GM12864 (cell line): Measurements from ENCODE around the gene ZFP91.

ENCODE experiments used
- DNase-seq: peaks from one replicate; pipeline ENCODE4 v3.0.0-alpha.2; 2011; ENCODE audit warnings: low read depth
- H3K4me3 ChIP-seq: 2 replicates; pipeline ENCODE4 v1.5.1; 2011; ENCODE audit warnings: mild to moderate bottlenecking, low read depth, low read length, control low read depth
- TF ChIP-seq, protein P1 (sequence below): IDR thresholded peaks from 2 replicates; pipeline ENCODE4 v1.5.1; 2011; ENCODE audit warnings: low read depth, mild to moderate bottlenecking, moderate library complexity, low read length, control low read depth, inconsistent platforms; ENCODE audit errors: missing control alignments

Gene ZFP91

DNA sequence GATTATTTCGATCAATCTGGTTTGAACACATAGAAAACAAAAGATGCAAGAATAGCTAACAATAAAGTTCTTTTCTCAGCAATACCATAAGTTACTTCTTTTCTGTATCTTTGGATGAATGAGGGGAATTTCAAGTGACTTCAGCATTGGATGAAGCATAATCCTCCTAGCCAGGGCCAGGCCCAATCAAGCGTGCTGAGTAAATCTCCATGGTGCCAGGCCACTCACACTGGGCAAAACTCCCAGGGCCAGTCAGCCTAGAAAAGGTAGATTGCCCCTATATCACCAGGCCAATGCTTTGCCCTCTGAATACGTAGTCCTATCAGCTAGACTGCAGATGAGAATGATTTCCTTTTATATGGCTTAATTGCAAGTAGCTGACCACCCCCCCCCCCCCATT lies 49.6 kb downstream of the ZFP91 start:
- no peak for DNase-seq
- TF ChIP-seq, protein P1, sequence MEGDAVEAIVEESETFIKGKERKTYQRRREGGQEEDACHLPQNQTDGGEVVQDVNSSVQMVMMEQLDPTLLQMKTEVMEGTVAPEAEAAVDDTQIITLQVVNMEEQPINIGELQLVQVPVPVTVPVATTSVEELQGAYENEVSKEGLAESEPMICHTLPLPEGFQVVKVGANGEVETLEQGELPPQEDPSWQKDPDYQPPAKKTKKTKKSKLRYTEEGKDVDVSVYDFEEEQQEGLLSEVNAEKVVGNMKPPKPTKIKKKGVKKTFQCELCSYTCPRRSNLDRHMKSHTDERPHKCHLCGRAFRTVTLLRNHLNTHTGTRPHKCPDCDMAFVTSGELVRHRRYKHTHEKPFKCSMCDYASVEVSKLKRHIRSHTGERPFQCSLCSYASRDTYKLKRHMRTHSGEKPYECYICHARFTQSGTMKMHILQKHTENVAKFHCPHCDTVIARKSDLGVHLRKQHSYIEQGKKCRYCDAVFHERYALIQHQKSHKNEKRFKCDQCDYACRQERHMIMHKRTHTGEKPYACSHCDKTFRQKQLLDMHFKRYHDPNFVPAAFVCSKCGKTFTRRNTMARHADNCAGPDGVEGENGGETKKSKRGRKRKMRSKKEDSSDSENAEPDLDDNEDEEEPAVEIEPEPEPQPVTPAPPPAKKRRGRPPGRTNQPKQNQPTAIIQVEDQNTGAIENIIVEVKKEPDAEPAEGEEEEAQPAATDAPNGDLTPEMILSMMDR: no peak
- H3K4me3 ChIP-seq: no peak overlapping the region

DNA sequence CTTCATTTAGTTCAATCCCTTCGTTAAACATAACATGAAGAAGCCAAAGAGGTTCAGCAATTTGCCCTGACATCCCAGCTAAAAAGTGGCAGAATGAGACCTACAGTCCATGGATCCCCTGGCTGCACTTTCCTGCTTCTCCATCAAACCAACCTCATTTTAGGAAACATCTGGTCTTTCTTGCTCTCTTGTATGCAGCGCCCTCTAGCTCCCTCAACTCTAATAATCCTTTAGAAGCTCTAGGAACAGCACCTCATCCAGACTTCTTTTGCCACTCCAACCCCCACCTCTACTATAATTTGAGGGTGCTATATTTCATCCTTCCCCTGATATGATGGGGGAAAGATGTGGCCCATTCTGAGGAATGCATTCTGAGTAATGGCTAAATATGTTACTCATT lies 51.0 kb downstream of the ZFP91 start:
- no peak for DNase-seq

DNA sequence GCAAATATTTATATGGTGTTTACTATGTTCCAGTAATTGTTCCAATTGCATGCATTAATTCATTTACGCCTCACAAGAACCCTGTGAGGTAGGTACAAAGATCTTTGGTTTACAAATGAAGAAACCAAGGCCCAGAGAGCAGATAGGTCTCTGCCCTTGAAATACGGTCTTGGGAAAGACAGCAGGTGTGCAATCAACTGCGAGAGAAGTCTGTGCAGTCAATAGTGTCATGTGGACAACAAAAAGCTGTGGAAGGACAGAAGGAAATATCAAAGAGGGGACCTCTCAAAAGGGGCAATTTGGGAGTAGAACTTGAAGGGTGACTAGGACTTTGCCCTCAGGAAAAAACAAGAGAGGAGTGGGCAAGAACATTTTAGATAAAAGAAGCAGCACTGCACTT lies 52.5 kb downstream of the ZFP91 start:
- DNase-seq: no peak
- TF ChIP-seq, protein P1: no peak
- no peak overlapping the region for H3K4me3 ChIP-seq

More for the DNA sequence above, 51.0 kb downstream of the ZFP91 start:
- no peak overlapping the region for H3K4me3 ChIP-seq
- TF ChIP-seq, protein P1: peak; percentile 68

DNA sequence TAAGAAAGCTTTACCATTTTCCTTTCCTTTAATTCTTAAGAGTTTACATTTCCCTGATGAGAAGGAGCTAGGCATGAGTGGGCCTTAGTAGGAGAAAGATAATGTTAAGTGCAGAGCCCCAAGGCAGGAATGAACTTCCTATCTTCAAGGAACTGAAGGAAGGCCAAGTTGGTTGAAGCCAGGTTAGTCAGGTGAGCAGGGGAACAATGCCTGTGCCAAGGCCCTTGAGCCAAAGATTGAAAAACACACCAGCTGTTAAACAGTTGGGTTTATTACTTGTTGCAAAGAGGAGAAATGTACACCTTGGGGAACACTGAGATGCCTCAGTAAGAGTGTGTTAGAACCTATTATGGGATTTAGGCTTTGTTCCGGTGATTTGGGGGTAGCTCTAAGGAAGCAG lies 53.6 kb downstream of the ZFP91 start:
- TF ChIP-seq, protein P1: no peak
- no peak for DNase-seq
- H3K4me3 ChIP-seq: no peak overlapping the region

DNA sequence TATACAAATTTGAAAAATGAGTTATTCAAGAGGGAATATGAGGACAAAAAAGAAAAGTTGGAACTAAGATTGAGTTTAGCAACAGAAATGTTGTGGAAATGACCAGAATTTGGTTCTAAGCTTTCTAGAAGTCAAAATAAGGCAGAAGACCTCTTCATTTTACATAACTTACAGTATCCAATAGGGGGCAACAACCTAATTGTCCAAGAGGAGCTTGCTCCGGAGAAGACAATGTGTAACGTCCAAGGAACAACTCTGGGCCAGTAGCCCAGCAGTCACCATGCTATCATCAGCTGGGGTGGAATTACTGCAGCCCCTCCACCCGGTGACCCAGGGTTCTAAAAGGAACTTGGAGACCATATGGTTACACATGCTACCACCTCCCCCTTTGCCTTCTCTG lies 57.7 kb downstream of the ZFP91 start:
- no peak for DNase-seq
- H3K4me3 ChIP-seq: no peak overlapping the region
- TF ChIP-seq, protein P1: peak; percentile 24

DNA sequence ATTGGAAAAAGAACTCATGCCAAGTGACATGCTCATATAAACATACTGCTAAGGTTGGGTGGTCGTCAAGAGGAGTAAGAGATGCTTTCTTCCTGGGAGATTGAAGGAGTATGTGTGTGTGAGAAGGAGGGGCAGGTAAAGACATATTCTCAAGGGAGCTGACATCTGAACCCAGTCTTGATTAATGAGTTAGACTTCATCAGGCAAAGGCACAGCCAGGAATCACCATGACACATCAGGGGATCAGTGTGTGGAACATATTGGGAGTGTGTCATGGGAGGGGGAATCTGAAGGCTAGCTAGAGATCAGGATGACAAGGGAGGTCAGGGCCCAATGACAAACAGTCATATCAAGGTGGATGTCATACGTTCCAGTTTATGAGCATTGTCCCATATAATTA lies 58.5 kb downstream of the ZFP91 start:
- TF ChIP-seq, protein P1: no peak
- DNase-seq: no peak
- H3K4me3 ChIP-seq: no peak overlapping the region

DNA sequence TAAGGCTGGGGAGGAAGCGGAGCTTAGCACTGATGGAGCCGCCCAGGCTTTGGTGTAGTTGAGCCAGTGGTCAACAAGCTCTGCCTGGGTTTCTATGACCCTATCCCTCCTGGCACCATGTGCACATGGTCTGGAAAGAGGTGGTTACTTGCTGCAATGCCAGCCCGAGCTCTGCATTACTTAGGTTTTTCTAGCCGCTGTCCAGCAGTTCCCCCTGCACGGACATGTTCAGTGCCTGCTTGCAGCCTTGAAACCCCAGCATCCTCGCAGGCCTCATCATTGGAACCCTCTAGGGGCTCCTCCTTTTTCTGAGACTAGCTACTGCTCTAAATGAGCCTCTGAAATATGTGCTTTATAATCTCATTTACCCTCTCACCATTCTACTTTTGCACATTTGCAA lies 60.2 kb downstream of the ZFP91 start:
- TF ChIP-seq, protein P1: no peak
- no peak for DNase-seq
- H3K4me3 ChIP-seq: no peak overlapping the region
